DMS153 (cell line): Measurements from ENCODE around the gene UNC5A.

Source experiments
- DNase-seq: peaks from one replicate; lab custom pipeline; 2025; lab: John Stamatoyannopoulos, UW

Gene UNC5A

GRCh38 chr5:176821441-176821840, 11.1 kb downstream of the UNC5A start:
- no peak for DNase-seq

- DNase-seq = no peak
Measured at GRCh38 chr5:176822041-176822792, 11.9 kb downstream of the UNC5A start.

GRCh38 chr5:176822793-176823481, 12.6 kb downstream of the UNC5A start:
- no peak for DNase-seq

- no peak for DNase-seq
Measured at GRCh38 chr5:176823869-176824412, 13.6 kb downstream of the UNC5A start.

- no peak for DNase-seq
Measured at GRCh38 chr5:176824604-176825003, 14.2 kb downstream of the UNC5A start.

- no peak for DNase-seq
Measured at GRCh38 chr5:176825234-176825633, 14.9 kb downstream of the UNC5A start.

GRCh38 chr5:176825957-176826356, 15.6 kb downstream of the UNC5A start:
- no peak for DNase-seq

- DNase-seq = no peak
Measured at GRCh38 chr5:176827736-176828414, 17.5 kb downstream of the UNC5A start.

- no peak for DNase-seq
Measured at GRCh38 chr5:176829320-176829719, 19.0 kb downstream of the UNC5A start.

GRCh38 chr5:176830422-176830994, 20.1 kb downstream of the UNC5A start:
- DNase-seq = no peak

GRCh38 chr5:176830995-176831423, 20.6 kb downstream of the UNC5A start:
- DNase-seq = no peak

GRCh38 chr5:176831425-176831824, 21.1 kb downstream of the UNC5A start:
- DNase-seq = no peak

GRCh38 chr5:176832162-176832561, 21.8 kb downstream of the UNC5A start:
- DNase-seq = no peak

- DNase-seq = no peak
Measured at GRCh38 chr5:176833286-176833685, 22.9 kb downstream of the UNC5A start.

- DNase-seq = no peak
Measured at GRCh38 chr5:176835918-176836317, 25.6 kb downstream of the UNC5A start.

- no peak for DNase-seq
Measured at GRCh38 chr5:176836811-176837706, 26.7 kb downstream of the UNC5A start.

- no peak for DNase-seq
Measured at GRCh38 chr5:176837707-176838115, 27.4 kb downstream of the UNC5A start.

- no peak for DNase-seq
Measured at GRCh38 chr5:176843673-176844072, 33.3 kb downstream of the UNC5A start.

GRCh38 chr5:176844281-176844680, 33.9 kb downstream of the UNC5A start:
- DNase-seq = no peak

GRCh38 chr5:176844706-176845391, 34.5 kb downstream of the UNC5A start:
- no peak for DNase-seq

- no peak for DNase-seq
Measured at GRCh38 chr5:176845392-176845713, 35.0 kb downstream of the UNC5A start.
